NCI-H2196 treated with DMSO at 0.1 percent for 48 hours (cell line): Measurements from ENCODE around the gene CUL3.
"Not testable (repeated sequence)": the region's sequence is repeated elsewhere in the genome, so short reads cannot be mapped to it uniquely, and the experiment has no call there.

Source experiments
- DNase-seq: peaks from one replicate; lab custom pipeline; 2025; ENCODE audit not compliant: unreplicated experiment; lab: John Stamatoyannopoulos, UW

CUL3 gene

DNA sequence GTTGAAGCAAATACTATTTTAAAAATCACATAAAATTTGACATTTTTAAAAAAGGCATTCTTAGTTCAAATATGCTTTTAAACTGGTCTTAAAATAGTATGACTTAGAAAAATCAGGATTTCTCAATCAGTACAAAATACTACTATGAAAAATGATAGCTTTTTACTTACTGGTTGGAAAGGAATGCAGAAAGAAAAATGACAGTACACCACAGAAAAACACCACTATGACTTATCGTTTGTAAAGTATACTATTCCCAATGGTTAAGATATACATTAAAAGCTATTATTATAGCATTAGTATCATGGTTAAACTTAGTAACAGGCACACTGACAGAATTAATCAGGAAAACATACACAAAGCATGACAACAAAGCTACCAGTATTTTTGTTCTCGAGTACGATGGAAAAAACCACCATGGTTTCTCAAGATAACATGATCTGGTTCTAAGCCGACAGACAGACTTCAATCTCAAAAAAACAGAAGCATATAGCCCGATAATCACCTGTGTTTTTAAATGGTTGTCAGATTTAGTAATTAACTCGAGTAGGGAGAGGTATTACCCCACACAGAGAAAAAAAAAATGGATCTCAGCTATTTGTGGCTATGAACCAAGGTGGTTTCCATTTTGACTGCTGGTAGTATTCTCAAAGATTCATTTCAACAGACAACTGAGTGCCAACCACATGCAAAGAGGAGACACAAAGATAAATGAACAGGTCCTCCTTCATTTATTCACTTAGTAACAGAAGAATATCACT is 39.1 kb downstream of the CUL3 start:
- DNase-seq, result no peak

GRCh38 chr2:224543939-224544338 is 41.2 kb downstream of the CUL3 start:
- no peak for DNase-seq

DNA sequence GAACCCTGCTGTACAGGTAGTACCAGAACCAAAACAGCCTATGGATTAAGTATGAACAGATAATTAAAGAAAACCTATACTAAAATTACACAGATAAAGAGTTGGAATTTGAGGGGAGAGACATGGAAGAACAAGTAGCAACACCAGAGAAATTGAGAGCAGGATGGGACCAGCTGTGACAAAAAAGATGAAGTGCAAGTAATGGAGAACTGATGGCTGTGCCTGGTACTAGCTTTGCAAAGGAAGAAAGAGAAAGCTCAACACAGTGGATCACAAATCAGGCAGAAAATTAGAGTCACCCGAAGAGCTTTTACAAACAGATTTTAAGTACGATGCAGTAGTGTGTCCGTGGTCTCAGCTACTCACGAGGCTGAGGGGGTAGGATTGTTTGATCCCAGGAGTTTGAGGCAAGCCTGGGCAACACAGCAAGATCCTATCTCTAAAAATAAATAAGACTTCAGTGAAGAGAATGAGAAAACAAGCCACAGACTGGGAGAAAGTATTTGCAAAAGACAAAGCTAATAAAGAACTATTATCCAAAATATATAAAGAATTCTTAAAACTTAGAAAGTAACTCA is 46.5 kb downstream of the CUL3 start:
- no peak for DNase-seq

DNA sequence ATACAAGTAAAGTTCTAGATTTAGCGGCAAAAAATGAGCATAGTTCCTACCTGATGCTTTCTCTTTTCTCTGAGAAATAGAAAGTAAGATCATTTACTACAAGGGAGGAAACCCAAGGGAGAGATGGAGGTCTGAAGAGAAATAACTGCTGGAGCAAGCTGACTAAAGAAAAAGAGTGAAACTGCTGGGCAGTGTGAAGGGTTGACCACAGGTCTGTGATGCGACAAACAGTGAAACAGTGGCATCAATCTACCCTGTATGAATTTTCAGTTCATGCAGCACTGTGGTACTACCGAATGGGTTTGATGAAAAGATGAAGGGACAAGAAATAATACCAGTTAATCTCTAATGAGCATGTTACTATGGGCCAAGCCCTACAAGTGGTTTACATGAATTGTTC is 52.2 kb downstream of the CUL3 start:
- no peak for DNase-seq

DNA sequence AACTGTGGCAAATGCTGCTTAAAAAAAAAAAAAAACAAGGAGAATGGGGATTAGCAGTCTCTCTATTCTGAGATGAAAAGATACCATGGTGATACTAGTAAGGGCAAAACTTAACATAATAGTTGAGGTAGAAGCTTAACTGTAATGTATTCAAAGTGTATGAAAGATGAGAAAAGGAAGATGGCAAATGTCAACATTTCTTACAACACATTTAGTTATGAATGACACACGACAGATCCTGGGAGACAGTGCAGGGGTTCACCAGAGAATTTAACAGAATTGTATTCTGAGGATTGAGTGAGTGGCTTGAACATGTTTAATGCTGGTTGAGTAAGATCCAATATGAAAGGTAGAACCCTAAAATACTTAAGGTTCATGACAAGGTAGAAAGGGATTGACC is 52.7 kb downstream of the CUL3 start:
- DNase-seq, result no peak

- no peak for DNase-seq
These were observed 57.0 kb downstream of the CUL3 start for GRCh38 chr2:224528171-224528570.

DNA sequence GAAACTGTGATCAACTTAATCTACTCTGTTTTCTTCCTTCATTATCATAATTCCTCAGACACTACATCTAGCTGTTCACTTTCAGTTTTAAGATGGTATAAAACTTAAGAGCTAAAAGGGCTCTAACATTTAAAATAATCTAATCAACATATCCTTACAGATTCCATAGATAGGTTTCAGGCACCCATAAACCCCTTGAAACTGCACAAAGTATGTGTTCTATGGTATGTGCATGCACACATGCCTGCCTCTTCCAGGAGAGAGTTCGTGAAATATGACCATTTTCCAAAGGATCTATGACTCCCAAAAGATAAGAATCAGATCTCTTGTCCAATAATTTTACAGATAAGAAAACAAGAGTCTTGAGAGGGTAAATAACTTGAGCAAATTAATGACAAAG is 59.4 kb downstream of the CUL3 start:
- DNase-seq, result no peak

DNA sequence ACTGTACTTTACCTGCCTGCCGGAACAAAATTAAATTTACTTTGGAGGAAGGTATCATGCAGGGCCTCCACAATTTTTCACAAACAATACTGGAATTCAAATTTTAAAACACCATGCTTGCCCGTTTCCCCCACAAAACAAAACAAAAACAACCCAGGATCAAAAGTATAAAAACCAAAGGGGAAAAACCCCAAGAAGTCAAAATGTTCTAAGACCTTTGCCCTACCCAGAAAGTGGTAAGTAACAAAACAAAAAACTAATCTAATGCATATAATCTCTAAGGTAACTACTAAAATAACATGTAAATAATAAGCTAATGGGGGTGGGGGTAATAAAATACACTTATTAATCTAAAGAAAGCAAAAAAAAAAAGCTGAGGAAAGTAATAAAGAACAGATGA is 60.5 kb downstream of the CUL3 start:
- no peak for DNase-seq

GRCh38 chr2:224523626-224524577 is 61.3 kb downstream of the CUL3 start:
- no peak for DNase-seq

- not testable (repeated sequence) for DNase-seq
These were observed 62.7 kb downstream of the CUL3 start for GRCh38 chr2:224522483-224522882.

DNA sequence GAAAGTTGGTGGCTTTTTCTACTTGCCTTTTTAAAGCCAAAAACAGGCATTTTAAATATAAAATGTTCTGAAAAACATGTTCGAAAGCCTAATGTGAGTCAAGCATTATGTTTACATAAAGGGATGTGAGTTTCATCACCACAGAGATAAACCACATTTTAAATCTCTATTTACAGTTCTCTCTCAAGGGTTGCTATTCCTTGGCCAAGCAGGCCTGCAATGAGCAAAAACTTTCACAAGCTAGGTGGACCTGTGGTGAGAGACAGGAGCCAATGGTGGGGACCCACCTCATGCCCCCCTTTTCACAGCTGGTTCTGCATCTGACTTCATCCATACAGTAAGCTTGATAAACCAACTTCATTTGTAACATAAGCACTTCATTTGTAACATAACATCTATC is 65.1 kb downstream of the CUL3 start:
- no peak for DNase-seq

- DNase-seq, result no peak
These were observed 66.2 kb downstream of the CUL3 start for GRCh38 chr2:224518806-224519580.

- no peak for DNase-seq
These were observed 67.2 kb downstream of the CUL3 start for GRCh38 chr2:224517963-224518362.

GRCh38 chr2:224516393-224516792 is 68.8 kb downstream of the CUL3 start:
- not testable (repeated sequence) for DNase-seq

GRCh38 chr2:224513991-224514390 is 71.2 kb downstream of the CUL3 start:
- DNase-seq, result no peak

DNA sequence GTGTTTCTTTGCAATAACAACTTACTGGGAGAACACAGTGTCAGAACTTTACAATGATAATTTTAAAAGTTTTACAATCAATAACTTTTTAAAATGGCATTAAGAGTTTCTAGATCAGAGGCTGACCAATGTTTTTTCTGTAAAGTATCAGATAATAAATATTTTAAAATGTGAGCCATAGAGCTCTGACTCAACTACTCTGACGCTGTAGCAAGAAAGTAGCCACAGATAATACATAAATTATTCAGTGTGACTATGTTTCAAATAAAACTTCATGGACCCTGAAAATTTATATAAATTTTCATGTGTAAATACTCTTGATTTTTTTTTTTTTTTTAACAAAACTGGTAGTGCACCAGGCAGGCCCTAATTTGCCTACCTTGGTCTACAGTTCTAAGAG is 77.4 kb downstream of the CUL3 start:
- no peak for DNase-seq

DNA sequence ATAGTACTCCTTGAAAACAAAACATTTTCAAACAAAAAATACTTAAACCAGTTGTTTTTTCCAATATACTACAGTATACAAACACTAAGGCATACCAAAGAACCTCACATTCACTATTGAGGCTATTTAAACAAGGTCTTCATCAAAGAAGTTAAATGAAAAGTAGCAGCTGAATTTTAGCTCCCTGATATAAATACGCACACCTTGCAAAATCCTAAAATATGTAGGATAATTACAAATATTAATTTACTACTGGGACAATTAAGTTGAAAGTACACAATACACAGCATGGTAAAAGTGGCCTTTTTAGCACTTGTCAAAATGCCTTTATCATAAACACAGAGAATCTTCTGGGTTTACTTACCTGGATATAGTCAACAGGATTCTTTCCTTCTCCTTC is 78.7 kb downstream of the CUL3 start:
- no peak for DNase-seq

DNA sequence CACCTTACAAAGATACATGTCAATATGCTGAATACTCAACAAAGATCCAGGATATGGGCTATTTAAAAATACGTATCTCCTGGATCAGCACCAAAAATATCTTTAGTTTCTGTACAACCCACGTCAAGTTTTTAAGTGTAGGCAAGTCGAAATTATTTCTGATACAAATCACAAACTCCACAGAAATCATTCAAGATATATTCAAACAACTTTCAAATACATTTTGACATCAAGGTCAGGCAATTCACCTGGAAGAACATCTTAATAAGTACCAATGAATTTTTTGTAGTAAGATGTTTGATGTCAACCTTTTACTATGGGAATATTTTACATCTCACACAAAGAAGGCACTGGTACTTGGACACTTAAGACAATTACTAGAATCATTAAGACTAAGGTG is 86.2 kb downstream of the CUL3 start:
- no peak for DNase-seq

- DNase-seq, result no peak
These were observed 92.6 kb downstream of the CUL3 start for GRCh38 chr2:224492531-224492930.

- not testable (repeated sequence) for DNase-seq
These were observed 97.2 kb downstream of the CUL3 start for GRCh38 chr2:224487940-224488339.
